Measurements from ENCODE around the gene GABBR2. TPM values are rescaled to one million over a fixed set of nuclear protein-coding genes. Genes with fewer than 3 reads are reported as not detected.
"Not testable (repeated sequence)": the region's sequence is repeated elsewhere in the genome, so short reads cannot be mapped to it uniquely, and the experiment has no call there.

GABBR2 gene
- total RNA-seq, 1 donor from 2014 or later = not detected

DNA sequence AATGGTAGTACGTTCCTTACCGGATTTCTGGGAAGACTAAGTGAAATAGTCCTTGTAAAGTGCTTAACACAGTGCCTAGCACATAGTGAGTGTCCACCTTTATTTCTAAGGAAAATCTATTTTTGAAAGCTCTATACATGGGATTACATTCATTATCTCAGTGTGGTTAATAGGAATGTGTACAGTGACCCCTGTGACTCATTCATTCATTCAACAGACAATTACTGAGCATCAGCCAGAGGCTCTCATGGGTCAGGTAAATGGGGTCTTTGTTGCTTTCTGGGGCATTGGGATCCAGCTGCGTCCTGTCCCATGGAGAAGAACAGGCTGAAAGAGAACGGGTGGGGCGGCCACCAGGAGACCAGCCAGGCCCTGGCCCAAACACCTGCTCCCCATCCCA lies 227.1 kb downstream of the GABBR2 start:
- DNase-seq (ENCODE audit: low read depth) = no peak

DNA sequence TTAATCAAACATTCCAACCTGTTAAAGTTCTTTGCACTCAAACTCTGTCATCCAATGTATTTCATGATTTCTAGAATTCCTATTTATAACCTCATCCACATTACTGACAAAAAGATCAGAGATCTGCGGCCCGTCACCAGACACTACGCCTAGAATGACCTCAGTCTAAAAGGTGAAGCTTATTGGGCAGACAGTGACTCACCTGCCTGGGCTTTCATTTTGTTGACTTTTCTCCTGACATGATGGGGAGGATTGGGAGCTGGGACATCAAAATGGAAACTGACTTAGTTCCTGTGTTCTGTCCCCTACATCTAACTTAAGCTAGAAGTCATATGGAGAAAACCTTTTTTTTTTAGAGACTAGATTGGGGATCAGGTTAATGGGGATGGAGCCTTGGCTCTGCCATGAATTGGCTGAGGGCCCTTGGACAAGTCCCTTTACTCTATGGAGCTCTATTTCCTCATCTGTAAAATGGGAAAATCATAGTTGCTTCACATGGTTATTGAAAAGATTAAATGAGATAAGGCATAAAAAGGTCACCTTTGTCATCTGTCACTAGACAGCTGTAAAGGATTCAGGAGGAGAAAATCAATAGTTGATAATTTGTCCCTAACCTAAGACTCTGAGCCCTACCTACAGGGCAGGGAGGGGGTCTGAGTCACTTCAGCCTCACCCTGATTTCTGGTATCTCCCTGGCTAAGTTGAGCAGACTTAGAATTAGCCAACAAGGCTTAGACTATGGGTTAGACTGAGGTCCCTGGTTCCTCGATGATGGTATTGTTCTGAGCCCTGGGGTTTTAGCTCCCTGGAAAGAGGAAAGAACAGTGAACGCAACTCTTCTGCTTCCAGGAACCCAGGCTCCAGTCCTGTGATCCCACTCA lies 228.5 kb downstream of the GABBR2 start:
- DNase-seq (ENCODE audit: low read depth) = peak; percentile 22

DNA sequence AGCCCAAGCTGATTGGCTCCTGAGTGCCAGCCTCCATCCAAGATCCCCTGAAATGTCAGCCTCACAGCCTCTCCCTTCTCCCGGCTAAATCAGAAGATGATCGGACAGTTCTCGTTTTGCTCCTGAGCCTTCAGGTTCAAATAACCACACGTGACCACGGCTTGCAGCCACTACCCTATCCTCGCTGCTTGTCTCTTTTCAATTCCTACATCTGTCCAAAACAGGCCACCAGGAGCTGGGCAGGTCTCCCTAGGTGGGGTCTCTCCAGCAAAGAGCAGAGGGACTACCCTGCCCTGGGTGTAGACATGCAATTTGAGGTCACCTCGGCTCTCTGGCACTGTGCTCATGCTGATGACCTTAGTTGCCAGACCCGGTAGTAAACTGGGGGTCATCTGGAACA lies 229.3 kb downstream of the GABBR2 start:
- no peak for DNase-seq (ENCODE audit: low read depth)

DNA sequence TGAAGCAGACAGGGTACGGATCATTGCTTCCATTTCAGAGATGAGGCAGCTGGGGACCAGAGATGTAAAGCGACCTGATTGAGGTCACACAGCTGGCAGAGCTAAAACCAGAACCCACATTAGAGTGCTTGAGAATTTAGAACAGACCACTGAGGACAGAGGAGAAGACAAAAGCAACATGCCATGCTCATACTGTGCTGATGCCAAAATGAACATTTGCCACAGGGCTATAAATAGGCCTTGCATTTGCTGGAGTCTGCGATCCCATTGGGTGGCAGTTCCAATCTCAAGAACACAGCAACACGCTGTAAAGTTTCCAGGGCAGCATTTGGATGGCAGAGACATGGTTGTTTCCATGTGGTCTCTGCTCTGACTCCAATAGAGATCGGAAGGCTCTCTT lies 230.9 kb downstream of the GABBR2 start:
- no peak for DNase-seq (ENCODE audit: low read depth)

DNA sequence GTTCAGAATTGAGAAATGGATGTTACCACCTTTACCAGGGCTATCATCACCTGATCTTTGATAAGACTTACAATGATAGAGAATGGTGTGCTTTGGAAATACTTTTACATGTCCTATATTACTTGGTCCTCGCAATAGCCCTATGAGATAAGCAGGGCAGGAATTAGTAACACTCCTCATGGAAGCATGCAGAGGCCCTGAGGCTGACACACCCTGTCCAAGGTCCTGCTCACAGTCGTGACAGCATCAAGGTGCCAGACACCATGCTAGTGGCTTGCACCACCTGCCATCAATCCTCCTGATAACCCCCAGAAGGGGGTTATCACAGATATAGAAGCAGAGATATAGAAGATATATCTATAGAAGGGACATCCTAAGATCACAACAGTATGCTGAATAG lies 236.5 kb downstream of the GABBR2 start:
- DNase-seq (ENCODE audit: low read depth) = no peak

DNA sequence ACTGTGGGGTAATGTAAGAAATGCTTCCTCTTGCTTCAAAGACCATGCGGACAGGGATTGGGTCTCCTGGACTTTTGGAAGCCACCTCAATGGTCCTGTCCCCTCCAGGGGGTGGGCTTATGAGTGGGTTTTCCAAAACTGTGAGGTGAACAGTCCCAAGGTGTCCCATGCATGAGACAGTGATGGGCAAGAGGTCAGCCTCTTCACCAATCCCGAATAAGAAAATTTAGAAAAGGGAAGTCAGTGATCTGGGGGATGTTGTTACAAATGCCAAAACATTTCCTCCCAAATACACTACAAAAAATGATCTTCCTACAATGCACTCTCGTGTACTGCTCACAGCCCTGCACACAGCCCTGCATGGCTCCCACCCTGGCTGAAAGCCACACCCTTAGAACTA lies 237.6 kb downstream of the GABBR2 start:
- no peak for DNase-seq (ENCODE audit: low read depth)

DNA sequence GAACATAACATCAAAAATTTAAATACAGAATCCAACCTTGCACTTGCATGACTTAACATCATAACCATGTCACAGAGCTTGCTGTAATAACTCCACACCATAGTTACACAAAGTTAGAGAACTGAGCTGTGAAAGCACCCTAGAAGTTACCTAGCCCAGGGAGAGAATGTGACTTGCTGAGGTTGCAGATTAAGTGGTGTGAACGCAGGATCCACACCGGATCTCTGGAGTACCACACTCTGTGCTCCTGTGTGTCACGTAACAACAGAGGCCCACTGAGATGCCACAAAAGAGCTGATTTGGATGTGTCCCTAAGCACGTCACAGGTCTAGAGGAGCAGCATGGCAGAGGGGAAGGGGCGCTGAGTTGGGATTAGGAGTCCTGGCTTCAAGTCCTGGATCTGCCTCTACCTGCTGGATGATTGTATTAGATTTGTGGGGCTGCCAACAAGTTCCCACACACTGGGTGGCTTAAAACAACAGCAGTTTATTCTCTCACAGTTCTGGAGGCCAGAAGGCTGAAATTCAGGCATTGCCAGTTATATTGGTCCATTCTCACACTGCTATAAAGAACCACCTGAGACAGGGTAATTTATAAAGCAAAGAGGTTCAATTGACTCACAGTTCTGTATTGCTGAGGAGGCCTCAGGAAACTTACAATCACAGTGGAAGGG lies 240.0 kb downstream of the GABBR2 start:
- no peak for DNase-seq (ENCODE audit: low read depth)

DNA sequence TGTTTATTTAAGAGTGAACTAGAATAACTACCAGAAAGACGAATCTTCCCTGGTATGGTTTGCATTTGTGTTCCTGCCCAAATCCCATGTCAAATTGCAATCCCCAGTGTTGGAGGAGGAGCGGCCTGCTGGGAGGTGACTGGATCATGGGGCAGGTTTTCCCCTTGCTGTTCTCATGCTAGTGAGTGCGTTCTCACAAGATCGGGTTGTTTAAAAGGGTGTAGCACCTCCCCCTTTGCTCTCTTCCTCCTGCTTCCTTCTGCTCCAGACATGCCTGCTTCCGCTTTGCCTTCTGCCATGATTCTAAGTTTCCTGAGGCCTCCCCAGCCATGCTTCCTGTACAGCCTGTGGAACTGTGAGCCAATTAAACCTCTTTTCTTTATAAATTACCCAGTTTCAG lies 242.9 kb downstream of the GABBR2 start:
- no peak for DNase-seq (ENCODE audit: low read depth)

DNA sequence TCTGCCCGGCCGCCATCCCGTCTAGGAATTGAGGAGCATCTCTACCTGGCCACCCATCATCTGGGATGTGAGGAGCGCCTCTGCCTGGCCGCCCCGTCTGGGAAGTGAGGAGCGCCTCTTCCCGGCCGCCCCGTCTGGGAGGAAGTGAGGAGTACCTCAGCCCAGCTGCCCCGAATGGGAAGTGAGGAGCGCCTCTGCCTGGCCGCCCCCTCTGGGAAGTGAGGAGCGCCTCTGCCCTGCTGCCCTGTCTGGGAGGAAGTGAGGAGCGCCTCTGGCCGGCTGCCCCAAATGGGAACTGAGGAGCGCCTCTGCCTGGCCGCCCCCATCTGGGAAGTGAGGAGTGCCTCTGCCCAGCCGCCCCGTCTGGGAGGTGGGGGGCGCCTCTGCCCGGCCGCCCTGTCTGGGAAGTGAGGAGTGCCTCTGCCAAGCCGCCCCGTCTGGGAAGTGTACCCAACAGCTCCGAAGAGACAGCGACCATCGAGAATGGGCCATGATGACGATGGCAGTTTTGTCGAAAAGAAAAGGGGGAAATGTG lies 244.5 kb downstream of the GABBR2 start:
- not testable (repeated sequence) for DNase-seq (ENCODE audit: low read depth)

DNA sequence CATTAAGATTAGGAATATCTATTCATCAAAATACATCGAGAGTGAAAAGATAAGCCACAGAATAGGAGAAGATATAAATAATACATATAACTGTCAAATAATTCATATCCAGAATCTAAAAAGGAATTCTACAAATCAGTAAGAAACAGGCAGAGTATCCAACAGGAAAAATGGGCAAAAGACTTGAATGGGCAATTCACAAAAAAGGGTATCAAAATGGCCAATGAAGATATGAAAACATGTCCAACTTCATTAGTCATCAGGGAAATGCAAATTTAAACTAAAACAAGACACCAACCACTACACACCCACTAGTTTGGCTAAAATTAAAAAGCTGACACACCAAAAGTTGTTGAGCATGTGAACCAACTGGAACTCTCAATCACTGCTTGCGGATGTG lies 246.4 kb downstream of the GABBR2 start:
- no peak for DNase-seq (ENCODE audit: low read depth)

DNA sequence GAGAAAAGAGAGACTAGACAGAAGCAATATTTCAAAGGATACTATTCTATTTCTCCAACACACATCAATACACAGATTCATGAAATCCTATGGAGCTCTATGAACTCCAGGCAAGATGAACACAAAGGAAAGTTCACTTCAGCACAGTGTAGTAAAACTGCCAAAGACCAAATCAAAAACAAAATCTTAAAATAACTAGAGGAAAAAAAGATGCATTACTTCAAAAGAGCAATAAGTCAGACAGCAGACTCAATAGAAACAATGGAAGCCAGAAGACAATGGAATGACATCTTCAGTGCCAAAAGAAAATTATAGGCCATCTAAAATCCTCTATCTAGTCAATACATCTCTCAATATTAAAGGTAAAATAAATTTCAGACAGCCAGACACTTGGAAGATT lies 248.0 kb downstream of the GABBR2 start:
- no peak for DNase-seq (ENCODE audit: low read depth)

DNA sequence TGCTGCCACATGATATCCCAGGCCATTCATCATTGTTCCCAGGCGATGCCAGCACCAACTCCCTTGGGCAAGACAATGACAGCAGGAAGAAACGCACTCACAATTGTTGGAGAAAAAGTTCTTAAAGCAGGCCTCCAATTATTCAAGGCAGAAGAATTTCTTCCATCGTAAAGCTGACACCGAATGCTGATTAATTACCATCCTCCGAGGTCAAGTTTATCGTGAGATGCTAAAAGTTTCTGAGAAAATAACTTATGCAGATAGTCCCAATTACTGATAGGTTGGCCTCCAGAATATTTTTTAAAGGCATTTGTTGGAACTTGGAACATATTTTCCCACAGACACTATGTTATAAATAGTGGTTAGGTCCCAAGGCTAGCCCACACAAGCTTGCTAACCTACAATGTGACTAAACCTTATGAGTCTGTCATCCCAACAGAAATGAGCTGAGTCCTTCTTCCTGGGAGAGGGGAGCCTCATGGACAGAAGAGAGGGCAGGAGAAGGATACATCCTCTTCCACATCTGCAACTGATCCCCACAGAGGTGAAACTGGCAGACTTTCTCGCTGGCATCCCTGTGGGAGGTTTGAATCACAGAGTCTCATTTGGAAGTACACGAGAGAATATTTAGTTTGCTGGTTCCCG lies 250.9 kb downstream of the GABBR2 start:
- DNase-seq (ENCODE audit: low read depth) = no peak

DNA sequence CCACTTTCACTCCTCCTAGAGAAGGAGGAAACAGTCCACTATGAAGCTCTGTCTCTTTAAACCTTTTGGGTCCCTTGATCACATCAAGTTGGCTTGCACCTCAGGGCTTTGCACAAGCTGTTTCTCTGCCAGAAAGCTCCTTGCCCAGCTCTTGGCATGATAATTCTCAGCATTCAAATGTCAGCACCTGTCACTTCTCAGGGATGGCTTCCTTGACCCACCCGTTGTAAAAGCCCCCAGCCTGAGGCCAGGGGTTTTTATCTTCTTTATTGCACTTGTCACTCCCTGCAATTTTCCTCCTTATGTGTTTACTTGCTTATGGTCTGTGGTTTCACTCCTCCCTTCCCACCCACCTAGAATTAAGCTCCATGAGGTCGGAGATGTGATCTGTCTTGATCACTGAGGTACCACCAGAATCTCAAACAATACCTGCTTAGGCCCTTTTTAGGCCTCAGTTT lies 252.6 kb downstream of the GABBR2 start:
- no peak for DNase-seq (ENCODE audit: low read depth)

DNA sequence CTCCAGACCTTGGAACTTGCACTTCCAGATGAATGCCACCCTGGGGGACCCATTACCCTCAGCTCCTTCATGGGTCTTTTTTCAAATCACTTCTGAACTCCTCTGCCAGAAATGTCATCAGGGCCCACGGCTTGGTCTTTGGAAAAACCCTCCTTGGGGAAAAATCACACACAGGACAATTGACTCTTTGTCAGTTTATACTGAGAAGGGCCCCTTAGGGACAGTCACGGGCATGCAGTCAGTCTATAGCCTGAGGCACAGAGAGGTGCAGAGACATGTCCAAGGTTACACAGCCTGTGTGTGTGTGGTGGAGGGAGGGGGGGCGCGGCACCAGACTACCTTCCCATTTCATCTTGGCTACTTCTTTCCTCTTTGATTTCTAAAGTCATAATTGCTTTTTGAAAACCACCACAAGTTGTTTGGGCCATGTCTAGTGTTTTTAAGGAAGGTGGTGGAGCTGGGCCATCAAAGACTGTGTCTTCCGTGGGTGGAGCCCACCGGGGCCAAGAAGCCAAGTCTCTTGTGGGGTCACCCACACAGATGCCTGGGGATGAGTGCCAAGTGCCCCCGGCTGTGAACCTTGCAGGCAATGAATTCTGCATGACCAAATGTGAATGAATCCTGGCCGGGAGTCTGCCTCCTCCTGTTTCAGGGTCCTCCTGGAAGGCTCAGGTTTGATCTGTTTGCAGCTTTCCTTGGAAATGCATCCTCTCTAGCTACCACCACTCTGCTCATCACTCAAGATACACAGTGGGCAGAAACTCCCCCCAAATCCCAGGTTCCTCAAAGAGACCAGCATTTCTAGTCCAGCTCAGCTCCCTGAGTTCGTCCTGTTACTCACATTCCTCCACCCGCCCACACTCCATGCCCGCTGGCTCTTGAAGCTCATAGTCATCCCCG lies 253.2 kb downstream of the GABBR2 start:
- DNase-seq (ENCODE audit: low read depth) = peak; percentile 67

DNA sequence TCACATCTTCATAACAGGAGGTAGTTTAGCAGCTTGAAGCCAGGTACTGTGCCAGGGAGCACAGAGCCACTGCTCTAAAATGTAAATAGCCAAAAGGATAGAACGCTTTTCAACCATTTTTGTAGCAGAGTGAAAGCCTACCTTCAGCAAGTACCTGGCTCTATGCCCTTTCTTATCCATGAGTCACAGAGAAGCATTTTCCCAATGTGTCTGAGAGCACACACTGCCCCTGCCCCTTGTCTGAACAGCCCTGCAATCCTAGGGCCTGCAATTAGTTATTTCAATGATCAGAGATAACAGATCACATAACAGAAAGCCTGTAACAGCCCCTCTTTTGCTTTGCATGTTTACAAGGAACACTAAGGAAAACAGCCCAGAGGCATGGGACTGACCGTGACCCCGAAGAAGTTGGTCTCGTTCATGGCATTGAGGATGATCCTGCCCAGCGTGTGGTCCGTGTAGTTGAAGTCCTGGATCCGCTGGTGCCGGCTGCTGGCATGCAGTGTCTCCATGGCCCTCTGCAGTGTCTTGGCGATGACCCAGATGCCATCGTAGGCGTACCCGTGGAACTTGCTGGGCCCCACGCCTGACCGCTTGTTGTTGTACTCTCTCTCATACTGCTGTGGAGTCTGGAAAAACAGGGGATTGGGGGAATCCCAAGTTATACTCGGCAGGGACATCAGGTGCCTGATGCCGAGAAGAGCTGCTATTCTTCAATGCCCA lies 255.0 kb downstream of the GABBR2 start:
- DNase-seq (ENCODE audit: low read depth) = peak; percentile 38

DNA sequence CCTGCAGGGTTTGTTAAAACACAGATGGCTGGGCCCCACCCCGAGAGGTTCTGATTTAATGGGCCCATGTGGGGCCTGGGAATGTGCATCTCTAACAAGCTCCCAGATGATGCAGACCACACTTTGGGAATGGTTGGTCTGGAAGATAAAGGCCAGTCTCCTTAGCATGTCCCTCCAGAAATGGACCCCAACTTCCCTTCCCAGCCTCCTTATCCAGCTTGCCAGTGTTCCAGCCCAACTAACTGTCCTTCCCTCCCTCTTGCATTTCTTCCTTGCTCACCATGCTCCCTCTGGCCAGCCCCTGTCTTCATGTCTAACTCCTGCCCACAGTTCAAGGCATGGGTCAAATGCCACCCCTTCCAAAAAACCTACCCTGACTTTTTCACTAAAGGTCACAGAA lies 257.2 kb downstream of the GABBR2 start:
- DNase-seq (ENCODE audit: low read depth) = no peak

DNA sequence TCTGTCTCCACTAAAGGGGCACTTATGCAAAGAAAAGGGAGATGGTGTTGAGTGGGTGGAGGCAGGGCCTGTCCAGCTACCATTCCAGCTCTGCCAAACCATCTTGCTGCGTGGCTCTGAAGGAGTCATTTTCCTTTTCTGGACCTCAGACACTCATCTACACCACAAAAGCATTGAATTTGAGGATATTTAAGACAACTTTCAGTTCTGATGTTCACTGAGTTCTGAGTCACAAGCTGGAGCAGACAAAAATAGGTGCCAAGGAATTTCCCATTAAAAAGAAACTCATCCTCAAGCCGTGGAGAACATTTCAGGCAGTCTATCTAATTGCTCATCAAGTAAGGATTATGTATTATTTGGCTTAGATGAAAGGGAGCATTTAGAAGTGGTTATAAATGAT lies 258.2 kb downstream of the GABBR2 start:
- peak; percentile 6 for DNase-seq (ENCODE audit: low read depth)

DNA sequence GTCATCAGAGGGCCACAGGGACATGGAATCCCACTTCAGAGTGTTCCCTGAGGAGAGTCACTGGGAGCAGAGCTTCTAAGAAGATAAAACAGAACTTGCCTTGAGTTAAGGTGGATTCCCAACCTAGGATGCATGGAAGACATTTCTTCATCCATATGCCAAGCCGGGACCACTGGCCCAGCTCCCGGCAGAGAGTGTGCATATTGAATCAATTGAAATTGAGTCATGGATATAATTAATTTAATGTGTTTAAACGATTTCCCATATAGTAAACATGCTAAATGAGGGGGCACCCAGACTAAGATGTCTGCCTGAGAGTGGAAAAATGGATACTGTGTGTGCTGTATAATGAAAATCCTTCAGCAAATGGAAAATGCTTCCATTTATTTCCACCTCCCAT lies 258.9 kb downstream of the GABBR2 start:
- no peak for DNase-seq (ENCODE audit: low read depth)

DNA sequence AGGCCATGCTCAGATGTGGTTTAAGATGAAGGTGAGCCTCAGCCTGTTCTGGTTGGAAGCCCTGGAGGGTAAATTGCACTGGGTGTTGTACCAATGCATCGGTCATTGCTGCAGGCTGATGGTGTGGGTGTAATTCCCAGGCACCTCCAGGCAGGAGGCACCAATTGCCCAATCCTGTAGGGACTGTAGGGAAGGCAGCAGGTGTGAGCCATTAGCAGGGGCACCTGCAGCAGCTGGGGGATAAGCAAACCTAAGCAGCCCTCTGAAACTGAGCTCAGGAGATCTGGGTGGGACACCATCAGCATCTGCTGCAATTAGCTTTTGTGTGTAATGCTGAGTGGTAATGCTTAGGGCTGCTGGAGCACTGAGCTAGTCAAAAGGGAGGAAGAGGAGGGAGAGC lies 263.2 kb downstream of the GABBR2 start:
- no peak for DNase-seq (ENCODE audit: low read depth)

DNA sequence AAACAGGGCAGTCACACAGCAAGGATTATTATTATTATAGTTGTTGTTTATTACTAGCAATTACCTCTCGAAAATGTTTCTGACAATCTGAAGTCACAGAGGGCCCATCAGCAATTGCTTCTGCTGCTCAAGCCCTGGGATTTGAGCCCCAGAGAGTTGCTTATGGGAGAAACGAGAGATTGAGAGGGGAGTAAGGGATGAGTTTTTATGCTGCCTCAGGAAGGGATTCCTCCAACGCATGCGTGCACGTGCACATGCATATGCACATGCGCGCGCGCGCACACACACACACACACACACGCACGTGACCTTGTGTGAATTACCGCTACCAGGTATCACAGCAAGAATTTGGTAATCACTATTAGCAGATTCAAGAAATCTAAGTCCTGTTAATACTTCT lies 264.1 kb downstream of the GABBR2 start:
- DNase-seq (ENCODE audit: low read depth) = no peak

DNA sequence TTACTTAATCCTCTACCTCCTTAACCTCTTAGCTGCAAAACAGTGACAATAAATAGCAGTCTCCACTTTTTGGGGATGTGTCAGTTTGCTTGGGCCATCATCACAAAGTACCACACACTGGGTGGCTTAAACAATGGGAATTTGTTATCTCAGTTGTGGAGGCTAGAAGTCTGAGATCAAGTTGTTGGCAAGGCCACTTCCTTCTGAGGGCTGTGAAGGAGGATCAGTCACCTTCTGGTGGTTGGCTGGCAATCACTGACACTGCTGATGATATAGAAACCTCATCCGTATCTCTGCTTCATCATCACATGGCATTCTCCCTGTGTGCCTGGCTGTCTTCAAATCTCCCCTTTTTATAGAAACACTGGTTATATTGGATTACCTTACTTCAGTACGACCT lies 266.2 kb downstream of the GABBR2 start:
- DNase-seq (ENCODE audit: low read depth) = no peak

Data from renal cortical epithelial cell (primary cell).